ENCODE results near the gene ADRA2B.

ADRA2B gene

GRCh38 chr2:96100893-96101304 is 15.5 kb downstream of the ADRA2B start:
- DNase-seq, result no peak
- peaks cover 14% of the 10 kb centered on the region for H3K9me3 Mint-ChIP-seq
- H3K4me3 Mint-ChIP-seq, result no peak overlapping the region
- no peak overlapping the region for H3K27ac Mint-ChIP-seq
- no peaks in the 10 kb centered on the region for H3K27me3 Mint-ChIP-seq
- no peaks in the 10 kb centered on the region for H3K4me1 Mint-ChIP-seq (ENCODE audit: low read depth)
- H3K36me3 Mint-ChIP-seq (ENCODE audit: low read depth), result no peaks in the 10 kb centered on the region

GRCh38 chr2:96099861-96100798 is 16.2 kb downstream of the ADRA2B start:
- Mint-ChIP-seq H3K4me1 (ENCODE audit: low read depth) (no peaks in the 10 kb centered on the region), H3K4me3 (no peak overlapping the region), H3K27me3 (no peaks in the 10 kb centered on the region), H3K36me3 (ENCODE audit: low read depth) (no peaks in the 10 kb centered on the region), H3K27ac (no peak overlapping the region), H3K9me3 (peaks cover 6% of the 10 kb centered on the region)
- DNase-seq, result peak; percentile 27

- no peaks in the 10 kb centered on the region for H3K9me3 Mint-ChIP-seq
- no peak overlapping the region for H3K27ac Mint-ChIP-seq
- peak; percentile 21 for DNase-seq
- no peaks in the 10 kb centered on the region for H3K4me1 Mint-ChIP-seq (ENCODE audit: low read depth)
- no peaks in the 10 kb centered on the region for H3K36me3 Mint-ChIP-seq (ENCODE audit: low read depth)
- no peak overlapping the region for H3K4me3 Mint-ChIP-seq
- no peaks in the 10 kb centered on the region for H3K27me3 Mint-ChIP-seq
Observed at GRCh38 chr2:96098900-96099590, 17.3 kb downstream of the ADRA2B start.

- H3K4me3 Mint-ChIP-seq, result no peak overlapping the region
- no peaks in the 10 kb centered on the region for H3K9me3 Mint-ChIP-seq
- no peaks in the 10 kb centered on the region for H3K27me3 Mint-ChIP-seq
- H3K36me3 Mint-ChIP-seq (ENCODE audit: low read depth), result no peaks in the 10 kb centered on the region
- DNase-seq, result no peak
- no peaks in the 10 kb centered on the region for H3K4me1 Mint-ChIP-seq (ENCODE audit: low read depth)
- no peak overlapping the region for H3K27ac Mint-ChIP-seq
Observed at GRCh38 chr2:96097951-96098823, 18.2 kb downstream of the ADRA2B start.

GRCh38 chr2:96097441-96097840 is 18.9 kb downstream of the ADRA2B start:
- Mint-ChIP-seq H3K4me1 (ENCODE audit: low read depth) (no peaks in the 10 kb centered on the region), H3K27me3 (no peaks in the 10 kb centered on the region), H3K36me3 (ENCODE audit: low read depth) (no peaks in the 10 kb centered on the region), H3K4me3 (no peak overlapping the region), H3K9me3 (no peaks in the 10 kb centered on the region), H3K27ac (no peak overlapping the region)
- no peak for DNase-seq

- no peak for DNase-seq
- H3K9me3 Mint-ChIP-seq, result no peaks in the 10 kb centered on the region
- no peak overlapping the region for H3K27ac Mint-ChIP-seq
- no peaks in the 10 kb centered on the region for H3K4me1 Mint-ChIP-seq (ENCODE audit: low read depth)
- H3K27me3 Mint-ChIP-seq, result no peaks in the 10 kb centered on the region
- no peak overlapping the region for H3K4me3 Mint-ChIP-seq
- H3K36me3 Mint-ChIP-seq (ENCODE audit: low read depth), result no peaks in the 10 kb centered on the region
Observed at GRCh38 chr2:96095116-96095636, 21.2 kb downstream of the ADRA2B start.

GRCh38 chr2:96093528-96093927 is 22.8 kb downstream of the ADRA2B start:
- H3K4me3 Mint-ChIP-seq, result no peak overlapping the region

GRCh38 chr2:96092951-96093350 is 23.4 kb downstream of the ADRA2B start:
- Mint-ChIP-seq H3K27ac (no peak overlapping the region), H3K27me3 (no peaks in the 10 kb centered on the region), H3K9me3 (no peaks in the 10 kb centered on the region), H3K4me3 (no peak overlapping the region), H3K36me3 (ENCODE audit: low read depth) (no peaks in the 10 kb centered on the region), H3K4me1 (ENCODE audit: low read depth) (no peaks in the 10 kb centered on the region)
- no peak for DNase-seq

More at GRCh38 chr2:96093528-96093927, 22.8 kb downstream of the ADRA2B start:
- Mint-ChIP-seq H3K9me3 (no peaks in the 10 kb centered on the region), H3K4me1 (ENCODE audit: low read depth) (no peaks in the 10 kb centered on the region), H3K36me3 (ENCODE audit: low read depth) (no peaks in the 10 kb centered on the region), H3K27ac (no peak overlapping the region), H3K27me3 (no peaks in the 10 kb centered on the region)
- DNase-seq, result no peak

- no peaks in the 10 kb centered on the region for H3K9me3 Mint-ChIP-seq
Observed at GRCh38 chr2:96092573-96092877, 23.8 kb downstream of the ADRA2B start.

GRCh38 chr2:96091711-96092572 is 24.4 kb downstream of the ADRA2B start:
- Mint-ChIP-seq H3K9me3 (no peaks in the 10 kb centered on the region), H3K27ac (no peak overlapping the region), H3K4me1 (ENCODE audit: low read depth) (peaks cover 4% of the 10 kb centered on the region), H3K4me3 (no peak overlapping the region), H3K27me3 (no peaks in the 10 kb centered on the region), H3K36me3 (ENCODE audit: low read depth) (no peaks in the 10 kb centered on the region)
- peak; percentile 20 for DNase-seq

More at GRCh38 chr2:96092573-96092877, 23.8 kb downstream of the ADRA2B start:
- no peak overlapping the region for H3K4me3 Mint-ChIP-seq
- no peaks in the 10 kb centered on the region for H3K36me3 Mint-ChIP-seq (ENCODE audit: low read depth)
- no peaks in the 10 kb centered on the region for H3K4me1 Mint-ChIP-seq (ENCODE audit: low read depth)
- no peaks in the 10 kb centered on the region for H3K27me3 Mint-ChIP-seq
- no peak overlapping the region for H3K27ac Mint-ChIP-seq
- no peak for DNase-seq

- H3K27ac Mint-ChIP-seq, result no peak overlapping the region
- DNase-seq, result no peak
- no peak overlapping the region for H3K4me3 Mint-ChIP-seq
- H3K4me1 Mint-ChIP-seq (ENCODE audit: low read depth), result peaks cover 4% of the 10 kb centered on the region
- H3K27me3 Mint-ChIP-seq, result no peaks in the 10 kb centered on the region
- H3K36me3 Mint-ChIP-seq (ENCODE audit: low read depth), result no peaks in the 10 kb centered on the region
- H3K9me3 Mint-ChIP-seq, result no peaks in the 10 kb centered on the region
Observed at GRCh38 chr2:96091141-96091710, 25.1 kb downstream of the ADRA2B start.

- Mint-ChIP-seq H3K4me3 (no peak overlapping the region), H3K36me3 (ENCODE audit: low read depth) (no peaks in the 10 kb centered on the region), H3K27ac (no peak overlapping the region), H3K9me3 (no peaks in the 10 kb centered on the region), H3K27me3 (no peaks in the 10 kb centered on the region), H3K4me1 (ENCODE audit: low read depth) (peaks cover 4% of the 10 kb centered on the region)
- no peak for DNase-seq
Observed at GRCh38 chr2:96090196-96090926, 26.0 kb downstream of the ADRA2B start.
